Activated gamma-delta T cell treated with Interleukin-2 at 50 U/mL for 16 hours (primary cell): Measurements from ENCODE around the gene KNDC1.
"Not testable (repeated sequence)": the region's sequence is repeated elsewhere in the genome, so short reads cannot be mapped to it uniquely, and the experiment has no call there.

Experiments
- DNase-seq: peaks from one replicate; pipeline ENCODE4 v3.0.0-alpha.2; 2020

Gene KNDC1

GRCh38 chr10:133162178-133162909, 2.3 kb downstream of the KNDC1 start:
- no peak for DNase-seq

DNA sequence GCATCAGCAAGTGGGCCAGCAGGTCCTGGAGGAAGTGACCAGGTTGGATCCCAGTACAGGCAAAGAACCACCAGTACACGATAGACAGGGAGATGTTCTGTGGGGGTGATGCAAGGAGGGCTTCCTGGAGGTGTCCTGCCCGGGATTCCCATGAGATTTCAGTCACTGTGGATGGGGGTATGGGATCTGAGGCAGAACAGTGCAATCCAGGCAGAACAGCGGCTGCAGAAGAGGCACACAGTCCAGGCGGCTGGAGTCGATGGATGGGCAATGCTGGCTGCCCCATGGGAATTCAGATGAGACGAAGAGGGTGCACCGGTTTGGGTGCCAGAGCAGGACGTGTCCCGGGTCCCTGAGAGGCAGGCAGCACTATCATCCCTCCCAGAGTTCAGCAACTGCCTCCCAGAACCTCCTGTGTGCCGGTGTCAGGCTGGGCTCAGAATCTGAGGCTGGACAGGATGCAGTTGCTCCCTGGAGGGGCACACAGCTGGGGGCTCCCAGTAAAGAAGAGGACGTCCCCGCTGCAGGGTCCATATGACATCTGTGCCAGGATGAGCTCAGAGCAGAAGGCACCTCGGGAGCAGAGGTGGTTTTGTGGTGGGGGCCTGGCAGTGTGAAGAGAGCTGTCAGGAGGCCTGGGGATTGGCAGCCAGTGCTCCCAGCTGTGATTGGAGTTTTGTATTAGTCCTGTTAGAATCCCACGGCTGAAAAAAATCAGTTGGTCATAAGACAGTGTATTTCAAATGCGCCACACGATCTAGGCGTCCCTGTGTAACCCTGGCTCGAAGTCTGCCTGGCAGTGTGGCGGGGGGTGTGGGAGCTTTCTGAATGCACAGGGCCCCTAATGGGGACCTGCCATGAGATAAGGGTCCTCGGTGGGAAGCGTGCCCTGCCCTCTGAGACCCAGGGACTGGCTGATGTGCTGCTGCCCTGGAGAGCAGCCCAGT, 3.2 kb downstream of the KNDC1 start:
- DNase-seq, result no peak

DNA sequence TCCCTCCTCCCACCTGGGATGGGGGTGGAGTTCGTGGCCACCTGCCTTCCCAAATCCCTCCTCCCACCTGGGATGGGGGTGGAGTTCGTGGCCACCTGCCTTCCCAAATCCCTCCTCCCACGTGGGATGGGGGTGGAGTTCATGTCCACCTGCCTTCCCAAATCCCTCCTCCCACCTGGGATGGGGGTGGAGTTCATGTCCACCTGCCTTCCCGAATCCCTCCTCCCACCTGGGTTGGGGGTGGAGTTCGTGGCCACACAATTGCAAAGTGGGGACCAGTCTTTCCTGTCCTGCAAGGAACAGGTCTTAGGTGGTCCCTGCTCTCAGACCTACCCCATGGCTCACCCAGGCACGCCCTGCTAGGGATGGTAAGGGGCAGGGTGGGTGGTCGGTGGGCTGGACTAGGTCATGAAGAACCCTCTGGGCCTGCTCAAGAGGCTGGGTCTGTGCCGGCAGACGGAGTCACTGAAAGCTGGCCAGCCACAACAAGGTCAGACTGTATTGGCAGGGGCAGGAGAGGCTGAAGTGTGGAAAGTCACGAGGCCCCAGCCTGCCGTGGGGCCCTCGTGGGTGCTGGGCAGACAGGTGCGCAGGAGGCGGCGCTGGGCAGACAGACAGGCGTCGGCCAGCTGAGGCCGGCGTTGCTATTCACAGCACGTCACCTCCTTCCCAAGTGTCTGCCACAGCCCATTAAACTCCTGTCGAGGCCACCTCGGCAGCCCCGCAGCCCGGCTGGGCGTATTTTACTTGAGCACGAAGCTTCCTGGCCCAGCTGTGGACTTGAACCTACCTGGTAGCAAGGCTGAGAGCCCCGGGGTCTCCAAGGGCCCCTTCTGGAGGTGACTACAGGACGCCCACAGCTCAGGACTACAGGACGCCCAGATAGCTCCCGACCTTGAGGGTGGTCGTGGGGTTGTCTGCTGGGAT, 4.1 kb downstream of the KNDC1 start:
- DNase-seq, result no peak

GRCh38 chr10:133164816-133165555, 5.0 kb downstream of the KNDC1 start:
- no peak for DNase-seq

GRCh38 chr10:133165556-133166503, 5.8 kb downstream of the KNDC1 start:
- no peak for DNase-seq

- DNase-seq, result no peak
Measured at GRCh38 chr10:133166504-133166827, 6.4 kb downstream of the KNDC1 start.

DNA sequence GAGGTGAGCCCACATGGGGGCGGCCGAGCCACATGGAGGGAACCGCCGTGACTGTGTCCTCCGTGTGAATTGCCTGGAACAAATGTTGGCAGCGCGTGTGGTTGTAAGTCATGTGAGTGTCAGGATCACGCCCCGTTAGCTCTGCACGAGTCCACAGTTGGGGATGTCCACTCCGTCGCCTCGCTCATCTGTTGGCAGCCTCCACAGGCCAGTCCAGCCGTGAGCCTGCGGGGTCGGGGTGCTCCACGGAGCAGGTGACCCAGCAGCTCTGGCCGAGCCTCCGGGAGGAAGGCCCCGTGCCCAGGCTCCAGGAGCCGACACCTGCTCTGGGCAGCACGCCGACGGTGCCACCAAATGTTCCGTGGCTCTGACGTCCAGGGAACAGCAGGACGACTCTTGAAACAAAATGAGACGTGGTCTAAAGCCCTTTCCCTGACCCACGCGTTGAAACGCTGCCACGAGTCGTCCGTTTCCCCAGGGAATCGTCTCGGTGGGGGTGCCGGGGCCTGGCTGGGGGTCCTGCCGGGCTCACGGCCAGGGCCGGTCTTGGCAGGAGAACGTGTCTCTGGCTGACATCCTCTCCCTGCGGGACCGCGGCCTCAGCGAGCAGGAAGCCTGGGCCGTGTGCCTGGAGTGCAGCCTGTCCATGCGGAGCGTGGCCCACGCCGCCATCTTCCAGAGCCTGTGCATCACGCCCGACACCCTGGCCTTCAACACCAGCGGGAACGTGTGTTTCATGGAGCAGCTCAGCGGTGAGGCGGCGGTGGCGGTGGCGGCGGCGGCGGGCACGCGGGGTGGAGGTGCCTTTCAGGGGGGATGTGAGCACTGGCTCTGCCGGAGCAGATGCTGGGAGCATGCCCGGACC, 7.0 kb downstream of the KNDC1 start:
- DNase-seq, result no peak

DNA sequence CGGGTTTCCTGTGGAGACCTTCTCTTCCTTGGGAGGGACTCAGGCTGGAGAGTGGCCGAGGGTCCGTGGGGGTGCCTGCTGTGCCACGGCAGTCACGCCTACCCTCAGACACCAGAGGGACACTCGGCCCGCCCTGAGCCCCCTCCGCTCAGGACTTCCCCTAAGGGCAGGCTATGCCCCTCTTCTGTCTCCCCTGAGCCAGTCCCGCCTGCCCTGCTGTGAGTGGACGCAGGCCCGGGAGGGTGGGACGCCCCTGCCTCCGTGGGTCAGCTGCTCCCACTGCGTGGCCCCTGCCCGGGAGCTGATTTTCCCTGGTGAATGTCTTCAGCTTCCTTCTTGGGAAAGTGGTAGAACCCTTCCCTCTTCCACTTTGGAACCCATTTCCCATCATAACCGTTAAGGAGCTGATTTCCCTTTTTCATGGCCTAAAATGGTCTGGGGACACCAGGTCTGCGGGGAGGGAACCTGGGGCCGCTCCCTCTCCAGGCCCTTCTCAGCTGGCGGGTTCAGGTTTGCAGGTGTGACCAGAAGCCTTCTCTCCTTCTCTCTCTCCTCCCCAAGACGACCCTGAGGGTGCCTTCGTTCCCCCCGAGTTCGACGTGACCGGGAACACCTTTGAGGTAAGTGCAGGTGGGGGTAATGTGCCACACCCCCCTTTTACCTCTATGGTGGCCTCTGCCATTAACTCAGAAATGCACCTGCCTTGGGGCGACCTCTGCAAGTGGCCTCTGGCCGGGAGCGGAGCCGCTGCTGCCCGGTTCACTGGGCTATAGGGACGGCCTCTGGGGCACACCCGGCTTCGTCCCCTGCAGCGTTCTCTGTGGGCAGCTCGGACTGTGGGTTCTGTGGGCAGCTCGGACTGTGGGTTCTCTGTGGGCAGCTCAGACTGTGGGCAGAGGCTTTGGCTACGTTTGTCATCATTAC, 7.9 kb downstream of the KNDC1 start:
- DNase-seq, result no peak

DNA sequence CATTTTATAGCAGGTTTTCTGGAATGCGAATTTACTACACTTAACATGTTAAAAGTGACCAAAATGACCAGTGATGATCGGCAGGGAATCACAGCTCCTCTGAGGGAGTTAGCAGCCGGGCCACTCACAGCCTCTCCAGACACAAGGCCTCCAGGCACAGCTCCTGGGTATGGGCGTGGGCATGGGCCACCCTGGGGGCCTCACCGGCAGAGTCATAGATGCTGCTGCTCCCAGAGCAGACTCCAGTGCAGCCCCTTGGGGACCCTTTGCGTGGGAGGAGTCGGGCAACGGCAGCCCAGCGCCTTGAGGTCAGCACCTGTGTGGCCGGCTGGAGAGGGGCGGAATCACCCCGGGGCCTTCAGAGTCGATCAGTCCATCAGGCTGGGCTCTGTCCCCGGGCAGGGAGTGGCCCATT, 8.6 kb downstream of the KNDC1 start:
- no peak for DNase-seq

- no peak for DNase-seq
Measured at GRCh38 chr10:133169173-133169947, 9.3 kb downstream of the KNDC1 start.

GRCh38 chr10:133170092-133170491, 10.1 kb downstream of the KNDC1 start:
- DNase-seq, result no peak

- DNase-seq, result no peak
Measured at GRCh38 chr10:133173860-133174640, 14.0 kb downstream of the KNDC1 start.

DNA sequence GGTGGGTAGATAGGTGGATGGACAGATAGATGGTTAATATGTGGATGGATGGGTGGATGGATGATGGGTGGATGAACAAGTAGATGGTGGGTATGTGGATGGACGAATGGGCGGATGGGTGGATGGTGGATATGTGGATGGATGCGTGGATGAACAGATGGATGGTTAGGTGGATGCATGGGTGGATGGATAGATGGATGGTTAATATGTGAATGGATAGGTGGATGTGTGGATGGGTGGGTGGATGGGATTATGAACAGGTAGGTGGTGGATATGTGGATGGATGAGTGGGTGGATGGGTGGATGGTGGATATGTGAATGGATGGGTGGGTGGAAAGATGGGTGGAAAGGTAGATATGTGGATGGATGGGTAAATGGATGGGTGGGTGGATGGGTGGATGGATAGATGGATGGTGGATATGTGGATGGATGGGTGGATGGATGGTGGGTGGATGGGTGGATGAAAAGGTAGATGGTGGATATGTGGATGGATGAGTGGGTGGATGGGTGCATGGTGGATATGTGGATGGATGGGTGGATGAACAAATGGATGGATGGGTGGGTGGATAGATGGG, 14.8 kb downstream of the KNDC1 start:
- no peak for DNase-seq

GRCh38 chr10:133175624-133176023, 15.6 kb downstream of the KNDC1 start:
- DNase-seq, result not testable (repeated sequence)

DNA sequence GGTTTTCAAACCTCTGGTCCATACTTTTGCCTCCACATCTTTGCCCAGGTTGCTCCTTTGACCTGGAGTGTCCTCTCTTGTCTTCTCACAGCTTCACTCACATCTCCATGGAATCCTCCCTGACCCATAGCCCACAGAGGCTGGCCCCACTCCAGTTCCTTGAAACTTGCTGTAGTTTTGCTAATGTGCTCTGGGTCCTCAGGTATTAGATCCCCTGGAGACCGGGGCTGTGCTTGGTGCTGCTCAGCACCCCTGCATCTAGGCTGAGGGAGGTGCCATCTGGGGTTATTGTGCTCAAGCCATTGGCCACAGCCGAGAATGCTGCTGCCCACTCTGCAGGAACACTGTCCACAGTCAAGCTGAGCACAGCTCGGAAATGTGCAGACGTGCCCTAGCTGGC, 16.5 kb downstream of the KNDC1 start:
- DNase-seq, result no peak

DNA sequence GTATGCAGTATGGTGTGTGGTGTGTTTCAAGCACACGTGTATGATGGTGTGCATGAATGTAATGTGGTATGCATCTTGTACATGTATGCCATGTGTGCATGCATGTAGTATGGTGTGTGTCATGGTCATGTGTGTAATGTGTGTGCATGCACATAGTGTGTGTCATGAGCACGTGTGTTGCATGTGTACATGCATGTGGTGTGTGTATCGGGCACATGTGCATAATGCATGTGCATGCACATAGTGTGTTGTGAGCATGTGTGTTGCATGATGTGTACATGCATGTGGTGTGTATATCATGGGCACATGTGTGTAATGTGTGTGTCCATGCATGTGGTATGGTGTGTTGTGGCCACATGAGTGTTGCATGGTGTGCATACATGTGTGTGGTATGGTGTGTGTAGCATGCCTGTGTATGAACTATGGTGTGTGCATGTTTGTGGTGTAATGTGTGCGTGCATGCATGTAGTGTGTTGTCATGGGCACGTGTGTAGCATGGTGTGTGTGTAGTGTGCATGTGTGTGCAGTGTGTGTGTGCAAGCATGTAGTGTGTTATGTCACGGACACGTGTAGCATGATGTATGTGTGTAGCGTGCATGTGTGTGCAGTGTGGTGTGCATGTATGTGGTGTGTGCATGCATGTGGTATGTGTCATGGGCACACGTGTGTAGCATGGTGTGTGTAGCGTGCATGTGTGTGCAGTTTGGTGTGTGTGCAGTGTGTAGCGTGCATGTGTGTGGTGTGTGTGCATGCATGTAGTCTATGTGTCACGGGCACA, 17.6 kb downstream of the KNDC1 start:
- no peak for DNase-seq
